IPS DF 4.7 (cell line): ENCODE measurements around the gene RNF111.
"Not testable (repeated sequence)": the region's sequence is repeated elsewhere in the genome, so short reads cannot be mapped to it uniquely, and the experiment has no call there.

Experiments used
- DNase-seq: peaks from one replicate; pipeline ENCODE4 v3.0.0-alpha.2; 2013; ENCODE audit warnings: low spot score; ENCODE audit errors: extremely low read depth

The RNF111 gene

DNA sequence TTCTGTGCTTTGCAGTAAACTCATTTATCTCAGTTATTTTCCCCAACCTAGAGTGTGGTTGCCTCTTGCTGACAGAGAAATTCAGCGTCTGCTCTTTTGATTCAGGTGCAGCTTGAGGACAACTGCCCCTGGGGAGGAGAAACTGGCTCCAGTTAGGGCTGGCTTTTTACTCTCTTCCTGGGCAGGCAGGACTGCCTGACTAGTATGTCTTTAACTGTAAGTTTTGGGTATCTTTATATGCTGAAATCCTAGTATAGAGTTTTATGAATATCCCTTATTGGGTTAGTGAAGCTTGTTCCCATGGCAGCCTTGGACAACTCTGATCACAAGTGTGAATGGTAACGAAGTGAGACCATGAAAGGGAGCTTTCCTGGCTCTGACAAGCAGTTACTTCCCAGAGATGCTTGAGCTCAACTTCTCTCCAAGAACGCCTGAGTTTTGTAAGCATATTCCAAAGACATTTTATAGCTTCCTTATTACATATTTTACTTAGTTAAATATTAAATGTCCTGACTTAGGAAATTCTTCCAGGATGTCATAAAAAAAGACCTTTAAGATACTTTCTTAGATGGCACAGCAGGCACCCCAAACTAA, 144.6 kb downstream of the RNF111 start:
- no peak for DNase-seq

DNA sequence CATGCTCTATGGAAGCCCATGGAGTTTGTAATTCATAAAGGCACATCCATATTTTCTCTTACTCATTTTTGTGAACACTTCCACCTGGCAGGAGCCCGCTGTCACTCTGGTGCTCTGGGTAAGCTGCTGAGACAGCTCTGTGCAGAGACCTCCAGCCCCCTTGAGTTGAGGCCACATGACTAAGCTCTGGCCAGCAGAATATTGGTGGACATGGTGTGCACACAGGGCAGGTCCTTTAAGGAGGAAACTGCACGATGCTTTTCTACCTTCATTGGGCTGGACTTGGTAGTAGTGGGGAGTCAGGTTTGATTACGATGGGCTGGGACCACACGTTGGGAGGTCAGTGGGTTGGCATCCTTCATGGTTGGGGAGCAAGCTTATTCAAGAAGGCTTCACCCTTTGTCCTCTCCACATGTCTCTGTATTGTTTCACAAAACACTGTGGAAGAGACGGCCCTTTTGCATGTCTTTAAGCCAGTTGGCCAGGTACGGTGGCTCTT, 146.5 kb downstream of the RNF111 start:
- no peak for DNase-seq

DNA sequence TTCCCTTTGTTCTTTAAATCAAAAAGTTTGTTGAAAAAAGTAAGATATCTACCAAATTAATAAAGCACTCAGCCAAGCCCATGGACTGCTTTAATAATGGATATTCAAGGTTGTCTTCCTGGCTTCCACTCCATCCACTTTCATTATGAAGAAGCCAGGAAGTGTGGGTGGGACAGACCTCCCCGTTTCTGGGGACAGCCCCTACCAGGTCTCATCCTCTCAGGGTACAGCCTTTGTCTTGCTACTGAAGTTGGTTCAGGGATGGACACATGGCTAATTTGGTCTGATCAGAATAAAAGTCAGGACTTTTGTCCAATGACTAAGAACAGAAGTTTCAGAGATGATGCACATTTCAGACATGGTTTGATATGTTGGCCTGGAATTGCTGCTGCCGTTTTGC, 150.1 kb downstream of the RNF111 start:
- no peak for DNase-seq

DNA sequence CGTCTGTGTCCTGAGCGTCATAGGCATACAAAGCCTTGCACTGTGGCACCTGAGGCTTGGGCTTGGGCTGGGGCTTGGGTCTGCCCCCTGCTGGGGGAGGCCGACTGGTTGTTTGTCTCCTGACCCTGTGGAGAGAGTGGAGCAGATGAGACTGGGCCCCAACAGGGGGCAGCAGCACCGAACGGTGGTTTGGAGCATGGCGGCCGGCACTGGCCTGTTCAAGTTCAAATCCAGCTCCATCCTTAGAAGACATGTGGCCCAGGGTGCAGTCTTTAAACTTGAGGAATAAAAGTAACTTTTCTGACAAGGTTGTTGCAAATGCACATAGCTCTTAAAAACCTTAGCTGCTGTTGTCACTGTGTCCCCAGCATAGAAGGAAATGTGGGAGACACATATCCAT, 150.8 kb downstream of the RNF111 start:
- peak; percentile 49 for DNase-seq

DNA sequence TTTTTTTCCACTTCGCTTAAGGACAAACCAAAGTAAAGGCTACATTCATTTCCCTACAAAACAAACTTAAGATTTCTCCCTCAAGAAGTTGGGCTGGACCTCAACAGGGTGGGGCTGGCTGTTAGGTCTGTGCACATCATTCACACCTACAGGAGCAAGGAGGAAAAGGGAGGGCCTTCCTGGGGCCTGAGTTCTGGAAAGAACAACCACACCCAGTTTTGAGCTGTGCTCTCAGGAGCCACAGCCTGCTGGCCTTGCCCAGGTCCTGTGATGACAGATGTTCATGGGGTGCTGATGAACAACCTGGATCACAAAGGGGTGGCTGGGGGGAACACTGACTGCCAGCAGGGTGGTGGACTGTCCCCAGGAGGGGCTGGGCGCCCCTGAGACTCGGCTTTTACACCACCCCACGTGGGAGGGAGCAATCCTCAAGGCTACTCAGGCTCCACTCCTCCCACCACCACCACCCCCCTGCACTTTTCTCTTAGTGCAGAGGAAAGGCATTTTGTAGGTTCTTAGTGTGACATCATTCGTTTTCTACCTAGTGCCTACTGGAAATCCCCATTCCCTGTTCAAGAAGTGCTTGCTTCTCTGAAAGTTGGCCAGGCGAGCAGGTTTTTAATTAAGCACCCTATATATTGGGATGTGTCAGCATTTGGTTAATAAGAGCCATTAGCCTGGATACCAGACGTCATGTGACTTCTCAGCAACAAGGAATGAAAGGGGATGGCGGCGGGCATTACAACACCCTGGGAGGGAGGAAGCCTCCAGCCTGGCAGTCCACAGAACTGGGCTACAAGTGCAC, 153.2 kb downstream of the RNF111 start:
- no peak for DNase-seq

DNA sequence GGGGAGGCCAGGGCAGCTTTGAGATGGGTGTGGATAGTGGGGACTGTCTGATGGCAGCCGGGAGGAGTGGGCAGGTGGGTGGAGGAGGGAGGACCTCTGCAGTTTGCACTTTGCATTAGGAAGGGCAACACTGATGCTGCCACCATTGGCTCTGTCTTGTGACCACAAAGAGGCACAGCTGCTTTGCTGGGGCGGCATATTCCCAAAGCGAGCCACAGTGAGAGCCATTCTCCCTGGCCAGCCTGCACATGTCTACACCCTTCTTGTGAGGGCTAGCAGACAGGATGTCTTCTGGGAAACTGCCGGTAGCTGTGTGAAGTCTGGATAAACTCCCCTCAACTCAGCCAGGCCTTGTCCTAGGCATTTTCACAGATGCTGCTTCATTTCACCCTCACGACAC, 155.8 kb downstream of the RNF111 start:
- DNase-seq = no peak

DNA sequence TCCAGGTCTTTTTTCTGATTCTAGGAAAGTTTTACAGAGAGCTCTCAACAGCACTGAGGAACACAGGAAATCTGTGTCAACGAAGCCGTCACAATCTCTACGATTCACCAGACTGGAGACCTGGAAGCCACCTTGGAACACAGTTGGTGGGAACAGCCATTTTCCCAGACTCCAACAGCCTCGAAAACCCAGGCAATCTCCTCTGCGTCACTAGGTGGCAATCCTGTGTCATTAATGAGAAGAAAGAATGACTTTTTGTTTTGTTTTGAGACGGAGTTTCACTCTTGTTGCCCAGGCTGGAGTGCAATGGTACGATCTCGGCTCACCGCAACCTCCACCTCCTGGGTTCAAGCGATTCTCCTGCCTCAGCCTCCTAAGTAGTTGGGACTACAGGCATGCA, 157.1 kb downstream of the RNF111 start:
- DNase-seq = not testable (repeated sequence)
